ENCODE results near the gene GARNL3.

GRCh38 chr9:127389381-127390247 lies 125.0 kb downstream of the GARNL3 start:
- TF ChIP-seq, protein P1, sequence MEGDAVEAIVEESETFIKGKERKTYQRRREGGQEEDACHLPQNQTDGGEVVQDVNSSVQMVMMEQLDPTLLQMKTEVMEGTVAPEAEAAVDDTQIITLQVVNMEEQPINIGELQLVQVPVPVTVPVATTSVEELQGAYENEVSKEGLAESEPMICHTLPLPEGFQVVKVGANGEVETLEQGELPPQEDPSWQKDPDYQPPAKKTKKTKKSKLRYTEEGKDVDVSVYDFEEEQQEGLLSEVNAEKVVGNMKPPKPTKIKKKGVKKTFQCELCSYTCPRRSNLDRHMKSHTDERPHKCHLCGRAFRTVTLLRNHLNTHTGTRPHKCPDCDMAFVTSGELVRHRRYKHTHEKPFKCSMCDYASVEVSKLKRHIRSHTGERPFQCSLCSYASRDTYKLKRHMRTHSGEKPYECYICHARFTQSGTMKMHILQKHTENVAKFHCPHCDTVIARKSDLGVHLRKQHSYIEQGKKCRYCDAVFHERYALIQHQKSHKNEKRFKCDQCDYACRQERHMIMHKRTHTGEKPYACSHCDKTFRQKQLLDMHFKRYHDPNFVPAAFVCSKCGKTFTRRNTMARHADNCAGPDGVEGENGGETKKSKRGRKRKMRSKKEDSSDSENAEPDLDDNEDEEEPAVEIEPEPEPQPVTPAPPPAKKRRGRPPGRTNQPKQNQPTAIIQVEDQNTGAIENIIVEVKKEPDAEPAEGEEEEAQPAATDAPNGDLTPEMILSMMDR (conservative IDR thresholded peaks at IDR 0.05; ENCODE audit: low read length): no peak
- no peak for TF ChIP-seq EZH2phosphoT487 (IDR thresholded peaks at IDR 0.05; ENCODE audit: borderline replicate concordance)

All from Loucy (cell line).